Parathyroid adenoma (tissue), 2 donors: ENCODE data around the gene JKAMP.

Experiments used
- H2AFZ ChIP-seq: fragments of 300-600 bp; sonication (generic); one replicate; pipeline ENCODE4 v1.7.0; 2017; ENCODE audit warnings: antibody characterized with exemption, mild to moderate bottlenecking
- H3K27ac ChIP-seq: fragments of 300-600 bp; sonication (generic); one replicate; pipeline ENCODE4 v1.7.0; 2017
- H3K27me3 ChIP-seq: fragments of 300-600 bp; sonication (generic); one replicate; pipeline ENCODE4 v1.7.0; 2017; ENCODE audit warnings: low read length; ENCODE audit not compliant: control insufficient read depth, insufficient read depth
- H3K36me3 ChIP-seq: fragments of 300-600 bp; sonication (generic); one replicate; pipeline ENCODE4 v1.7.0; 2017; ENCODE audit warnings: low read length; ENCODE audit not compliant: control insufficient read depth, insufficient read depth
- H3K4me1 ChIP-seq: fragments of 300-600 bp; sonication (generic); one replicate; pipeline ENCODE4 v1.7.0; 2017; ENCODE audit warnings: control low read depth
- H3K4me2 ChIP-seq: fragments of 300-600 bp; sonication (generic); one replicate; pipeline ENCODE4 v1.7.0; 2017; ENCODE audit warnings: low read length
- H3K4me3 ChIP-seq: fragments of 300-600 bp; sonication (generic); one replicate; pipeline ENCODE4 v1.7.0; 2017; ENCODE audit warnings: low read depth, low read length
- H3K79me2 ChIP-seq: fragments of 300-600 bp; sonication (generic); one replicate; pipeline ENCODE4 v1.7.0; 2017; ENCODE audit warnings: control low read depth
- H3K9ac ChIP-seq: fragments of 300-600 bp; sonication (generic); one replicate; pipeline ENCODE4 v1.7.0; 2017; ENCODE audit warnings: mild to moderate bottlenecking
- H3K9me3 ChIP-seq: fragments of 300-600 bp; sonication (generic); one replicate; pipeline ENCODE4 v1.7.0; 2017; ENCODE audit warnings: low read length; ENCODE audit not compliant: control insufficient read depth
- TF ChIP-seq, protein P1 (sequence below): fragments of 300-600 bp; sonication (generic); IDR thresholded peaks from one replicate; pipeline ENCODE4 v1.7.0; 2017; ENCODE audit warnings: antibody characterized with exemption, mild to moderate bottlenecking
- donor health status: primary hyperparathyroidism.

Gene JKAMP

DNA sequence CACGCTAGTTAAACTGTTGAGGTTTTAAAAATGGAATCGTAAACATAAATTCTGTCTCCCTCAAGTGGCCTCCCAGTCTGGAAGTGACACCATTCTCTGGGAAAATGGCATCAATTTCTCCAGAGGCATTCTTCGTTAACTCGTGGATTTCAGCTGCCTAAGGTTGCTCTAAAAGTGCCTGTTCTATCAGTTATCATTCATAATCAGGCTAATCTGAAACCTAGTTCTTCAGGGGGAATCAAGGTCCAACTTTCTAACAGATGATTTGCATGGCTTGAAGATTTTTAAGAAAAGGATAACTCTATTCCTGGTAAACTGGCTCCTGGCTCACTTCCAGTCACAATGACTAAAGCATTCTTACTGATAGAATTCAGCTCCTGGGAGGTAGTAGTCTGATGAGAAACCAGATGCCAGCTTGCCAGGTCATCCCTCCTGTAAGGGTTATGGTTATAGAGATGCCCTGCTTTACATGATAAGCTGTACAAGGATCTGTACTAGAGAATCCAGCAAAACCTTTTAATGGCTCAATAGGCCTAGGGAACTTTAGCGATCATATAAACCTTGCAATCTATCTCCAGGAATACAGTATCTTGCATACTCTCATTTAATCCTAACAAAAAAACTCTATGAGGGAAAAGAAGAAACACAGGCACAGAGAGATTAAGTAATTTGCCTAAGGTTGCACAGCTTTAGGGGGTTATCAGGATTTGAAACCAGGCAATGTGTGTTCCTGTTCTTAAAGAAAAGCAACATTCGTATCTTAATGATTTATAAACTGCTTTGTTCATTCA, 1.6 kb upstream of the JKAMP start:
- Histone ChIP-seq H3K4me1 (peaks cover 13% of the 10 kb centered on the region), H3K4me3 (peak overlapping the region; percentile 97), H2AFZ (no peak overlapping the region), H3K79me2 (peaks cover 15% of the 10 kb centered on the region), H3K4me2 (peak overlapping the region; percentile 91), H3K9ac (no peak overlapping the region), H3K9me3 (no peaks in the 10 kb centered on the region), H3K27ac (peak overlapping the region; percentile 90), H3K27me3 (no peaks in the 10 kb centered on the region), H3K36me3 (no peaks in the 10 kb centered on the region)
- TF ChIP-seq, protein P1, sequence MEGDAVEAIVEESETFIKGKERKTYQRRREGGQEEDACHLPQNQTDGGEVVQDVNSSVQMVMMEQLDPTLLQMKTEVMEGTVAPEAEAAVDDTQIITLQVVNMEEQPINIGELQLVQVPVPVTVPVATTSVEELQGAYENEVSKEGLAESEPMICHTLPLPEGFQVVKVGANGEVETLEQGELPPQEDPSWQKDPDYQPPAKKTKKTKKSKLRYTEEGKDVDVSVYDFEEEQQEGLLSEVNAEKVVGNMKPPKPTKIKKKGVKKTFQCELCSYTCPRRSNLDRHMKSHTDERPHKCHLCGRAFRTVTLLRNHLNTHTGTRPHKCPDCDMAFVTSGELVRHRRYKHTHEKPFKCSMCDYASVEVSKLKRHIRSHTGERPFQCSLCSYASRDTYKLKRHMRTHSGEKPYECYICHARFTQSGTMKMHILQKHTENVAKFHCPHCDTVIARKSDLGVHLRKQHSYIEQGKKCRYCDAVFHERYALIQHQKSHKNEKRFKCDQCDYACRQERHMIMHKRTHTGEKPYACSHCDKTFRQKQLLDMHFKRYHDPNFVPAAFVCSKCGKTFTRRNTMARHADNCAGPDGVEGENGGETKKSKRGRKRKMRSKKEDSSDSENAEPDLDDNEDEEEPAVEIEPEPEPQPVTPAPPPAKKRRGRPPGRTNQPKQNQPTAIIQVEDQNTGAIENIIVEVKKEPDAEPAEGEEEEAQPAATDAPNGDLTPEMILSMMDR: no peak

DNA sequence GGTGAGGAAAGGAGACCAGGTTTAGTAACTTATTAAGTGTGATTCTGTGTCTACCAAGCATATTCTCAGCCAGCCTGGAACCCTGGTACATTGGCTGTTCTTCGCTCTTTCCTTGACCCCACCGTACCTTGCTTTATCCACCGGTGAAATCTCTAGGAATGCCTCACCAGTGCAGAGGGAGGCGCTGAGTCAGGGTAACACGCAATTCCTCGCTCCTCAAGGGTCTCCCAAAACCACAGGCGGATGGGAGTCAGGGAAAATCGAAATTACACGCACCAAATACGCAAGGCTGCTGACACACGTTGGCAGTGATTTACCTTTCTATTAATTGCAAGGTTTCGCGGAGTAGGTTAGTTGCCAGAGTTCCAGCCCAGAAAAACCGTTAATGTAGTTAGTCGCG, 954 bp upstream of the JKAMP start:
- Histone ChIP-seq H3K4me1 (peaks cover 13% of the 10 kb centered on the region), H3K27ac (peak overlapping the region; percentile 90)
- TF ChIP-seq, protein P1: no peak

GRCh38 chr14:59484639-59485175, 390 bp downstream of the JKAMP start:
- H3K4me3 ChIP-seq: peak overlapping the region; percentile 97
- H3K27me3 ChIP-seq: no peaks in the 10 kb centered on the region
- H3K79me2 ChIP-seq: peaks cover 15% of the 10 kb centered on the region
- no peaks in the 10 kb centered on the region for H3K9me3 ChIP-seq
- peaks cover 13% of the 10 kb centered on the region for H3K4me1 ChIP-seq
- H3K4me2 ChIP-seq: peak overlapping the region; percentile 91
- TF ChIP-seq, protein P1: no peak
- peak overlapping the region; percentile 90 for H3K27ac ChIP-seq
- peak overlapping the region; percentile 97 for H2AFZ ChIP-seq
- peak overlapping the region; percentile 48 for H3K9ac ChIP-seq
- H3K36me3 ChIP-seq: no peaks in the 10 kb centered on the region

More for the DNA sequence above, 954 bp upstream of the JKAMP start:
- H3K36me3 ChIP-seq: no peaks in the 10 kb centered on the region
- H3K27me3 ChIP-seq: no peaks in the 10 kb centered on the region
- H3K79me2 ChIP-seq: peaks cover 15% of the 10 kb centered on the region
- no peaks in the 10 kb centered on the region for H3K9me3 ChIP-seq
- H3K9ac ChIP-seq: no peak overlapping the region
- peak overlapping the region; percentile 91 for H3K4me2 ChIP-seq
- peak overlapping the region; percentile 97 for H2AFZ ChIP-seq
- peak overlapping the region; percentile 97 for H3K4me3 ChIP-seq

DNA sequence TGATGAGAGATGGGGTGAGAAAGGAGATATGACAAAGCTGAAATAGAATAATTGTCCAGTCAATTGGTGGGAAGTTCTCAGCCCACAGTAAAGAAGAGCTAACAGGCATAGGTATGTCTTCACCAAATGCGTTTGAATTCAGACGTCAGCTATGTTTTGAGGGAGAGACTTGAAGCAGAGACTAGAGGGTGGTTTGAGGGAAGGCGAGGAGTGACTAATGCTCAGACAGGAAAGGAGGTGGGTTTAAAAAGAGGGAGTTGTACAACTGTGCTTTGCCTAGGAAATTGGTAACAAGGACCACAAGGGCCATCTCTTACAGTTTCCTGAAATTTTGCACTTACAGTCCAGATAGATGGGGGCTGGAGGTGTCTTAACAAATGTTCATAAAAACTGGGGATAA, 6.4 kb downstream of the JKAMP start:
- no peaks in the 10 kb centered on the region for H3K36me3 ChIP-seq
- H3K27ac ChIP-seq: no peak overlapping the region
- TF ChIP-seq, protein P1: no peak
- peaks cover 2% of the 10 kb centered on the region for H3K79me2 ChIP-seq
- no peaks in the 10 kb centered on the region for H3K27me3 ChIP-seq
- H3K4me3 ChIP-seq: no peak overlapping the region
- H3K9ac ChIP-seq: no peak overlapping the region
- no peak overlapping the region for H3K4me2 ChIP-seq
- no peak overlapping the region for H2AFZ ChIP-seq
- H3K4me1 ChIP-seq: no peaks in the 10 kb centered on the region
- no peaks in the 10 kb centered on the region for H3K9me3 ChIP-seq
